SK-N-SH treated with all-trans-retinoic acid at 6 μM for 48 hours (cell line): ENCODE measurements around the gene TMEM127.

Experiments
- ATAC-seq: fragments of 200-7000 bp; cut with Tn5 transposase; 3 replicates; pipeline ENCODE4 v1.9.1; 2020; ENCODE audit warnings: mild to moderate bottlenecking, moderate library complexity
- BACH2 ChIP-seq: fragments of 250-450 bp; sonication (Bioruptor Pico); IDR thresholded peaks from 2 replicates; pipeline ENCODE4 v1.9.0; 2021; ENCODE audit warnings: mild to moderate bottlenecking, borderline replicate concordance
- CREB5 ChIP-seq: fragments of 250-450 bp; sonication (Bioruptor Pico); IDR thresholded peaks from 2 replicates; pipeline ENCODE4 v1.5.1; 2020; ENCODE audit warnings: low read depth, mild to moderate bottlenecking, moderate library complexity
- CSDC2 ChIP-seq: fragments of 250-450 bp; sonication (Bioruptor Pico); IDR thresholded peaks from 2 replicates; pipeline ENCODE4 v1.5.0; 2020; ENCODE audit warnings: mild to moderate bottlenecking, moderate library complexity
- CSRNP3 ChIP-seq: fragments of 250-450 bp; sonication (Bioruptor Pico); IDR thresholded peaks from 2 replicates; pipeline ENCODE4 v1.5.1; 2021; ENCODE audit warnings: mild to moderate bottlenecking, moderate library complexity
- ESRRG ChIP-seq: fragments of 250-450 bp; sonication (Bioruptor Pico); IDR thresholded peaks from 2 replicates; pipeline ENCODE4 v1.6.1; 2021; ENCODE audit warnings: mild to moderate bottlenecking
- GLIS3 ChIP-seq: fragments of 250-450 bp; sonication (Bioruptor Pico); IDR thresholded peaks from 2 replicates; pipeline ENCODE4 v1.5.0; 2020; ENCODE audit warnings: mild to moderate bottlenecking, moderate library complexity
- OSR1 ChIP-seq: fragments of 250-450 bp; sonication (Bioruptor Pico); IDR thresholded peaks from 2 replicates; pipeline ENCODE4 v1.8.0; 2022; ENCODE audit warnings: moderate library complexity, mild to moderate bottlenecking, inconsistent platforms
- PATZ1 ChIP-seq: fragments of 250-450 bp; sonication (Bioruptor Pico); IDR thresholded peaks from 2 replicates; pipeline ENCODE4 v1.8.0; 2020; ENCODE audit warnings: mild to moderate bottlenecking, moderate library complexity, borderline replicate concordance
- POU6F1 ChIP-seq: fragments of 250-450 bp; sonication (Bioruptor Pico); IDR thresholded peaks from 2 replicates; pipeline ENCODE4 v1.8.0; 2021; ENCODE audit warnings: low read depth, mild to moderate bottlenecking, moderate library complexity, borderline replicate concordance
- RARB ChIP-seq: fragments of 250-450 bp; sonication (Bioruptor Pico); IDR thresholded peaks from 2 replicates; pipeline ENCODE4 v1.8.0; 2021; ENCODE audit warnings: mild to moderate bottlenecking, moderate library complexity
- SNAI2 ChIP-seq: fragments of 250-450 bp; sonication (Bioruptor Pico); IDR thresholded peaks from 2 replicates; pipeline ENCODE4 v1.5.0; 2020; ENCODE audit warnings: mild to moderate bottlenecking, moderate library complexity
- TCF4 ChIP-seq: fragments of 250-450 bp; sonication (Bioruptor Pico); IDR thresholded peaks from 2 replicates; pipeline ENCODE4 v1.8.0; 2021; ENCODE audit warnings: mild to moderate bottlenecking, moderate library complexity, borderline replicate concordance
- TOX ChIP-seq: fragments of 250-450 bp; sonication (Bioruptor Pico); IDR thresholded peaks from 2 replicates; pipeline ENCODE4 v1.8.0; 2021; ENCODE audit warnings: mild to moderate bottlenecking, moderate library complexity, borderline replicate concordance
- TSHZ2 ChIP-seq: fragments of 250-450 bp; sonication (Bioruptor Pico); IDR thresholded peaks from 2 replicates; pipeline ENCODE4 v1.5.0; 2020; ENCODE audit warnings: mild to moderate bottlenecking, moderate library complexity
- ZC3H10 ChIP-seq: fragments of 250-450 bp; sonication (Bioruptor Pico); IDR thresholded peaks from 2 replicates; pipeline ENCODE4 v1.5.1; 2021; ENCODE audit warnings: mild to moderate bottlenecking, moderate library complexity
- ZFP3 ChIP-seq: fragments of 250-450 bp; sonication (Bioruptor Pico); IDR thresholded peaks from 2 replicates; pipeline ENCODE4 v1.5.0; 2020; ENCODE audit warnings: mild to moderate bottlenecking, moderate library complexity
- ZFP30 ChIP-seq: fragments of 450-650 bp; formaldehyde crosslinking; IDR thresholded peaks from 2 replicates; pipeline ENCODE4 v1.5.0; 2022; ENCODE audit warnings: mild to moderate bottlenecking, moderate library complexity
- ZNF565 ChIP-seq: fragments of 450-650 bp; formaldehyde crosslinking; conservative IDR thresholded peaks from 2 replicates; pipeline ENCODE4 v1.5.0; 2020; ENCODE audit warnings: low read depth, mild to moderate bottlenecking, moderate library complexity
- ZNF70 ChIP-seq: fragments of 450-650 bp; formaldehyde crosslinking; IDR thresholded peaks from 2 replicates; pipeline ENCODE4 v1.5.0; 2020; ENCODE audit warnings: mild to moderate bottlenecking, moderate library complexity

TMEM127 gene

GRCh38 chr2:96265349-96265839 lies 403 bp downstream of the TMEM127 start:
- TF ChIP-seq ZNF70 (CRISPR knock-in tag) (no peak), PATZ1 (no peak), SNAI2 (CRISPR knock-in tag) (no peak), TOX (CRISPR knock-in tag) (no peak), BACH2 (no peak), ZC3H10 (CRISPR knock-in tag) (no peak), RARB (CRISPR knock-in tag) (no peak), OSR1 (CRISPR knock-in tag) (no peak), CSRNP3 (no peak), TSHZ2 (CRISPR knock-in tag) (no peak), ZFP3 (CRISPR knock-in tag) (no peak), ESRRG (CRISPR knock-in tag) (no peak), ZNF565 (no peak), TCF4 (CRISPR knock-in tag) (no peak), CSDC2 (CRISPR knock-in tag) (no peak), CREB5 (CRISPR knock-in tag) (no peak), ZFP30 (no peak)
- peak; percentile 5 for ATAC-seq

- no peak for ATAC-seq
- TF ChIP-seq GLIS3 (CRISPR knock-in tag), result no peak
- no peak for TF ChIP-seq SNAI2 (CRISPR knock-in tag)
- no peak for TF ChIP-seq ZFP30
- TF ChIP-seq ZC3H10 (CRISPR knock-in tag), result no peak
- no peak for TF ChIP-seq ZFP3 (CRISPR knock-in tag)
Measured at GRCh38 chr2:96264656-96265348, 995 bp downstream of the TMEM127 start.

- ATAC-seq, result no peak
Measured at GRCh38 chr2:96264086-96264485, 1.7 kb downstream of the TMEM127 start.

More at GRCh38 chr2:96264086-96264485, 1.7 kb downstream of the TMEM127 start:
- TF ChIP-seq POU6F1 (no peak), ZNF70 (CRISPR knock-in tag) (no peak)
- TF ChIP-seq, all 23 proteins: peak for 0
